ENCODE results near the gene BCAS3.

DNA sequence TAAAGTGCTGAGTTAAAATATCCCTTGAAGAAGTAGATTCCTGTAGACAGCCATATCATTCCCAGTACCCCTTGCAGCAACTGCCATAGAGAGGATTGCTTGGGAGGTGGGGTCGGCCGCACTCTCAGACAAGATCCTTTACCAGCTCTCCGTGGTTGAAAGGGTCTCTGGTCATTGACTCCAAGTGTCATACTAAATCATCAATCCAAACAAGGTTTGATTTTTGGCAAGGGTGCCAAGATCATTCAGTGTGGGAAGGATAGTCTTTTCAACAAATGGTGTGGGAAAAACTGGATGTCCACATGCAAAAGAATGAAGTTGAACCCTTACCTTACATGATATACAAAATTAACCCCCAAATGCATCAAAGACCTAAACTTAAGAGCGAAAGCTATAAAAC lies 743.8 kb downstream of the BCAS3 start:
- TF ChIP-seq, protein P1, sequence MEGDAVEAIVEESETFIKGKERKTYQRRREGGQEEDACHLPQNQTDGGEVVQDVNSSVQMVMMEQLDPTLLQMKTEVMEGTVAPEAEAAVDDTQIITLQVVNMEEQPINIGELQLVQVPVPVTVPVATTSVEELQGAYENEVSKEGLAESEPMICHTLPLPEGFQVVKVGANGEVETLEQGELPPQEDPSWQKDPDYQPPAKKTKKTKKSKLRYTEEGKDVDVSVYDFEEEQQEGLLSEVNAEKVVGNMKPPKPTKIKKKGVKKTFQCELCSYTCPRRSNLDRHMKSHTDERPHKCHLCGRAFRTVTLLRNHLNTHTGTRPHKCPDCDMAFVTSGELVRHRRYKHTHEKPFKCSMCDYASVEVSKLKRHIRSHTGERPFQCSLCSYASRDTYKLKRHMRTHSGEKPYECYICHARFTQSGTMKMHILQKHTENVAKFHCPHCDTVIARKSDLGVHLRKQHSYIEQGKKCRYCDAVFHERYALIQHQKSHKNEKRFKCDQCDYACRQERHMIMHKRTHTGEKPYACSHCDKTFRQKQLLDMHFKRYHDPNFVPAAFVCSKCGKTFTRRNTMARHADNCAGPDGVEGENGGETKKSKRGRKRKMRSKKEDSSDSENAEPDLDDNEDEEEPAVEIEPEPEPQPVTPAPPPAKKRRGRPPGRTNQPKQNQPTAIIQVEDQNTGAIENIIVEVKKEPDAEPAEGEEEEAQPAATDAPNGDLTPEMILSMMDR (IDR thresholded peaks at IDR 0.05) = no peak
- no peak for TF ChIP-seq POLR2A (IDR thresholded peaks at IDR 0.05)
